ENCODE results near the gene ASCL1. TPM values are rescaled to one million over a fixed set of nuclear protein-coding genes. Genes with fewer than 3 reads are reported as not detected.
A peak's percentile ranks its signal among the peaks of the same experiment; 100 is the strongest.

ASCL1 gene
- total and polyA plus RNA-seq, 2 of the 13 experiments (the other 11 are each of a cell fraction or from before 2014, with no cell fraction given) = not detected

DNA sequence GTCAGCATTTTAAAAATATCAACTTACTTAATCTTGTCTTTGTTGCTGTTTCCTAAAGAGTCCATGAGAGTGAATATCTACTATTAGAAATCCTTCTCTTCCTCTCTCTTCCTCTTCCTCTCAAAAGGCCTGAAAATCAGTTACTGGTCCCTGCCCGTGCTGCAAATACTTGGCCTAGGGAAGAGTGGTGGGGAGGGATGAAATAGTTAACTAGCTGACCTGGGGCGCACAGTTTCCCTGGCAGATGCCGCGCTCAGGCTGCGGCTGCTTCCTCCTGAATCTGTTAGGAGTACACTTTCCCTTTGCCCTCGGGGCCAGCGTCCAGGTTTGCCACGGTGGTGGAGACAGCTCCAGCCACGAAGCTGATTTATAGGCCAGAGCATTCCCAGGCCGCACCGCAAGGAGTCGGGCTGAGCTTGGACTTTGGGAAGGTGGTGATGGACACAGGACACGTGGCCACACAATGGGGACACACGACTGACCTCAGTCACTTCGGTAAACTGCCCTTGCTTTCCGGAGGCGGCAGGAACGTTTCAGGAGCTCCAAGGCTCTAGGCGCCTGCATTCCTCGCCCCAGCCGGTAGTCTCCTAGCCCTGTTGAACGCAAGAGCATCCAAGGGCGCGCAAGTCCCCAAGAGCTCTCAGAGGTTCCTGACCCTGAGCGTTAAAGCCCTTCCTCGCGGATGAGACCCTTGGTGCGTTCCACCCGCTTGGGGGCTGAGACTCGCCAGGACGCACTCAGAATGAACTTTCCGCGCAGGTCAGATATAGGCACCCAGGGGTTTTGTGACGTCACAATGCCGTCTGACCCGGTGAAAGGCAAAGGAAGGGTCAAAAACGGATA is 7.1 kb upstream of the ASCL1 start (continued):
- no peak for TF ChIP-seq ZNF550 (CRISPR knock-in tag; IDR thresholded peaks at IDR 0.05; ENCODE audit: borderline replicate concordance)
- TF ChIP-seq ZIK1 (CRISPR knock-in tag; IDR thresholded peaks at IDR 0.05; ENCODE audit: borderline replicate concordance, low read depth) = no peak
- TF ChIP-seq ZFAT (CRISPR knock-in tag; conservative IDR thresholded peaks at IDR 0.05) = no peak
- TF ChIP-seq ZNF572 (CRISPR knock-in tag; IDR thresholded peaks at IDR 0.05) = no peak
- no peak for TF ChIP-seq PATZ1 (CRISPR knock-in tag; IDR thresholded peaks at IDR 0.05)
- TF ChIP-seq ZNF446 (CRISPR knock-in tag; IDR thresholded peaks at IDR 0.05) = no peak
- TF ChIP-seq CSRNP2 (CRISPR knock-in tag; conservative IDR thresholded peaks at IDR 0.05; ENCODE audit: low read depth) = no peak
- peak; percentile 93 for TF ChIP-seq ZNF652 (CRISPR knock-in tag; IDR thresholded peaks at IDR 0.05; ENCODE audit: borderline replicate concordance, low read depth)
- no peak for TF ChIP-seq ZNF562 (CRISPR knock-in tag; IDR thresholded peaks at IDR 0.05; ENCODE audit: borderline replicate concordance)
- no peak for TF ChIP-seq CEBPB (IDR thresholded peaks at IDR 0.05; ENCODE audit: borderline replicate concordance, low read depth, low read length)
- no peak for TF ChIP-seq ATM (IDR thresholded peaks at IDR 0.05; ENCODE audit: borderline replicate concordance)
- TF ChIP-seq, protein P1, sequence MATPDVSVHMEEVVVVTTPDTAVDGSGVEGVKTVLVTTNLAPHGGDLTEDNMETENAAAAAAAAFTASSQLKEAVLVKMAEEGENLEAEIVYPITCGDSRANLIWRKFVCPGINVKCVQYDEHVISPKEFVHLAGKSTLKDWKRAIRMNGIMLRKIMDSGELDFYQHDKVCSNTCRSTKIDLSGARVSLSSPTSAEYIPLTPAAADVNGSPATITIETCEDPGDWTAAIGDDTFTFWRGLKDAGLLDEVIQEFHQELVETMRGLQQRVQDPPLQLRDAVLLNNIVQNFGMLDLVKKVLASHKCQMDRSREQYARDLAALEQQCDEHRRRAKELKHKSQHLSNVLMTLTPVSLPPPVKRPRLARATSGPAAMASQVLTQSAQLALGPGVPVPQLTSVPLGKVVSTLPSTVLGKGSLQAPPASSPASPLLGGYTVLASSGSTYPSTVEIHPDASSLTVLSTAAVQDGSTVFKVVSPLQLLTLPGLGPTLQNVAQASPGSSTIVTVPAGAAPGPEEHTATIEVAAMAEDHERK (CRISPR knock-in tag; IDR thresholded peaks at IDR 0.05; ENCODE audit: low read depth) = no peak
- TF ChIP-seq ZBED4 (CRISPR knock-in tag; IDR thresholded peaks at IDR 0.05; ENCODE audit: borderline replicate concordance) = no peak
- TF ChIP-seq, protein P2, sequence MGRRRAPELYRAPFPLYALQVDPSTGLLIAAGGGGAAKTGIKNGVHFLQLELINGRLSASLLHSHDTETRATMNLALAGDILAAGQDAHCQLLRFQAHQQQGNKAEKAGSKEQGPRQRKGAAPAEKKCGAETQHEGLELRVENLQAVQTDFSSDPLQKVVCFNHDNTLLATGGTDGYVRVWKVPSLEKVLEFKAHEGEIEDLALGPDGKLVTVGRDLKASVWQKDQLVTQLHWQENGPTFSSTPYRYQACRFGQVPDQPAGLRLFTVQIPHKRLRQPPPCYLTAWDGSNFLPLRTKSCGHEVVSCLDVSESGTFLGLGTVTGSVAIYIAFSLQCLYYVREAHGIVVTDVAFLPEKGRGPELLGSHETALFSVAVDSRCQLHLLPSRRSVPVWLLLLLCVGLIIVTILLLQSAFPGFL (CRISPR knock-in tag; IDR thresholded peaks at IDR 0.05) = no peak
- no peak for TF ChIP-seq GATAD1 (CRISPR knock-in tag; IDR thresholded peaks at IDR 0.05)
- no peak for TF ChIP-seq ZNF746 (CRISPR knock-in tag; IDR thresholded peaks at IDR 0.05)

All from HepG2 (cell line).